RPMI7951 (cell line): ENCODE data around the gene CTNNA2. TPM values are rescaled to one million over a fixed set of nuclear protein-coding genes. Genes with fewer than 3 reads are reported as not detected.
"Not testable (repeated sequence)": the region's sequence is repeated elsewhere in the genome, so short reads cannot be mapped to it uniquely, and the experiment has no call there.

ENCODE experiments used
- DNase-seq: peaks from one replicate; pipeline ENCODE4 v3.0.0-alpha.2; 2012; ENCODE audit warnings: low read depth
- total RNA-seq: library from RNA; depleted of rRNA; stranded (reverse); fragments of >200 nt; shearing (Covaris generic); gene quantifications from 2 replicates; pipeline ENCODE4 v1.2.3, GENCODE V29; 2014

CTNNA2 gene
- total RNA-seq, 1 experiment from 2014 or later: not detected

GRCh38 chr2:80028051-80028450, 515.2 kb downstream of the CTNNA2 start:
- no peak for DNase-seq

GRCh38 chr2:80028584-80028983, 515.7 kb downstream of the CTNNA2 start:
- no peak for DNase-seq

GRCh38 chr2:80030135-80030534, 517.3 kb downstream of the CTNNA2 start:
- no peak for DNase-seq

- DNase-seq: not testable (repeated sequence)
Observed at GRCh38 chr2:80032684-80033083, 519.8 kb downstream of the CTNNA2 start.

- DNase-seq: no peak
Observed at GRCh38 chr2:80035749-80036285, 523.0 kb downstream of the CTNNA2 start.

- no peak for DNase-seq
Observed at GRCh38 chr2:80037310-80037709, 524.5 kb downstream of the CTNNA2 start.

- no peak for DNase-seq
Observed at GRCh38 chr2:80040226-80040625, 527.4 kb downstream of the CTNNA2 start.

GRCh38 chr2:80042635-80043034, 529.8 kb downstream of the CTNNA2 start:
- no peak for DNase-seq

- DNase-seq: no peak
Observed at GRCh38 chr2:80048296-80048695, 535.4 kb downstream of the CTNNA2 start.

- DNase-seq: no peak
Observed at GRCh38 chr2:80050246-80050645, 537.4 kb downstream of the CTNNA2 start.

GRCh38 chr2:80053522-80054345, 540.9 kb downstream of the CTNNA2 start:
- no peak for DNase-seq

GRCh38 chr2:80054346-80054675, 541.5 kb downstream of the CTNNA2 start:
- no peak for DNase-seq

GRCh38 chr2:80057956-80058355, 545.1 kb downstream of the CTNNA2 start:
- DNase-seq: no peak

- no peak for DNase-seq
Observed at GRCh38 chr2:80058562-80058961, 545.7 kb downstream of the CTNNA2 start.

GRCh38 chr2:80059447-80059846, 546.6 kb downstream of the CTNNA2 start:
- DNase-seq: no peak

GRCh38 chr2:80061881-80062280, 549.0 kb downstream of the CTNNA2 start:
- DNase-seq: no peak

GRCh38 chr2:80062298-80062697, 549.4 kb downstream of the CTNNA2 start:
- no peak for DNase-seq

GRCh38 chr2:80068038-80068731, 555.3 kb downstream of the CTNNA2 start:
- no peak for DNase-seq

GRCh38 chr2:80070587-80070986, 557.7 kb downstream of the CTNNA2 start:
- DNase-seq: no peak

GRCh38 chr2:80071941-80072340, 559.1 kb downstream of the CTNNA2 start:
- no peak for DNase-seq

GRCh38 chr2:80073134-80073561, 560.3 kb downstream of the CTNNA2 start:
- peak; percentile 25 for DNase-seq

GRCh38 chr2:80074321-80075070, 561.6 kb downstream of the CTNNA2 start:
- DNase-seq: no peak
